SHP77 (cell line): ENCODE data around the gene CLDN5.

ENCODE experiments used
- DNase-seq, 2 experiments: peaks; one replicate each; lab custom pipeline; 2025; lab: John Stamatoyannopoulos, UW

Gene CLDN5

DNA sequence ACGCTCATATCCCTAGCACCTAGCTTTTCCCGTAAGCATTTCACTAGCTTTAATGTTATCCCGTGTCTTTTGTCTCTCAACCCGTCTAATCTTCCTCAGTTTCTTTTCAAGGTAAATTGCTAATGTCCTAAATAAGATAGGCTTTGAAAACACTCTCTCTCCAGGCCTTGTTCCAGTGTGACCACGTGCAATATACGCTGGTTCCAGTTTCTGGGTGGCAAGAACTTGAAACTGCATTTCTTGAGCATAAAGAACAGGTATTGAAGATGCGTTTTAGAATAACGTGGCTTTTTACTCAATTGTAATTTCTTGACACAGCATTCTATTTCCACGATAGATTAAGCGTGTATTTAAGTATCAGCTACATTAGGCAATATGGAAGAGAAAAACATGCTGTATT lies 43.4 kb downstream of the CLDN5 start:
- no peak for DNase-seq

- DNase-seq: no peak
Observed at GRCh38 chr22:19480173-19480568, 44.0 kb downstream of the CLDN5 start.

DNA sequence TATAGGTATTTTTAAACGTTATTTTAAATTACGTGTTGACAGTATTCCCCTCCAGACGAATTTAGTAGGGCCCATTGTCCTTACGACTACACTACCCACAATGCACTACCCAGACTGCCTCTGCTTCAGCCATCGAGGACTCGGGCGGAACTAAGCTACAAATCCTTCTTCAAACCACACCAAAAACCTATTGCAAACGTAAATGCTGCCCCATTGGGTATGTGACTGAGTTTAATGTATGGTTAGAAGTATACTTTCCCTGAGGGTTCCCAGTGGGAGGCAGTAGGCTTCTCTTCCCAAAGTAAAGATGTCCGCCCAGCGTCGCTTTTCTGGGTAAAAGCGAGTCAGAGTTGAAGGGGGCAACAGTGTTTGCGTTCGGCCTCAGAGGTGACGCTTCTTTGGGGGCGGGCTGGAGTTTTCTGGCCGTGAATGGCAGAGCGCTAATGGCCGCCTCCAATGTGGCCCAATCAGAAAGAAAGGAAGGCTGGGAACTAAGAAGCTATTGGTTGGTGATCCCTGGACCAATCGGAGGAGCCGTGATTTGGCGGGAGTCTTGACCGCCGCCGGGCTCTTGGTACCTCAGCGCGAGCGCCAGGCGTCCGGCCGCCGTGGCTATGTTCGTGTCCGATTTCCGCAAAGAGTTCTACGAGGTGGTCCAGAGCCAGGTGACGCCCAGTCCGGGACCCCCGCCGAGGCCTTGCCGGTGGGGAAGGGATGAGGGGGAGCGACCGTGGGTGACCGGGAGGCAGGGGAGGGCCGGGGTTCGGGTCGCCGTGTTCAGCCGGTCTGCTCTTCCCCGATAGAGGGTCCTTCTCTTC lies 44.6 kb downstream of the CLDN5 start, which contains the start of gene CDC45:
CDC45 (plus strand) TSS at position 566 of the 818 bp plus-strand sequence; CDS start at position 615, 49 bp downstream.
- DNase-seq: peak; percentile 97 to 98

DNA sequence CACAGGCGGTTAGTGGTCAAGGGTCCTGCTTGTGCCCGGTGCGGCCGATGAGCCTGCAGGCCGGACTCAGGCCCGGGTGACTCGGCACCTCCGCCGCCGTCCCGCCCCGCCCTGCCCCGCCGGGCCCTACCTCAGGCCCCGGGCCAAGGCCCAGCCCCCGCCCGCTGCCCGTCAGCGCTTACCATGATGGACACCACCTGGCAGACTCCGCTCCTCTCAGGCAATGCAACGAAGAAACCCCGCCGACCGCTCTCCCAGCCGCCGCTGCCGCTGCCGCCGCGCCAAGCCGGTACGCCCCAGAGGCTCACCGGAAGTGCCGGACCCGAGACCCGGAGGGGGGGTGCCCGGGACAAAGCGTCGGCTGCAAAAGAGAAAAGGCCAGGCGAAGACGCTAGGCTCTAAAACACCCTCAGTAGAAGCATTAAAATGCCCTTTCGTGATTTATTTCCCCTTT lies 45.3 kb downstream of the CLDN5 start, which contains the start of gene UFD1:
UFD1 (minus strand) TSS at position 293 of the 454 bp plus-strand sequence; CDS start at position 185, 108 bp downstream.
- DNase-seq: peak; percentile 78 to 80

DNA sequence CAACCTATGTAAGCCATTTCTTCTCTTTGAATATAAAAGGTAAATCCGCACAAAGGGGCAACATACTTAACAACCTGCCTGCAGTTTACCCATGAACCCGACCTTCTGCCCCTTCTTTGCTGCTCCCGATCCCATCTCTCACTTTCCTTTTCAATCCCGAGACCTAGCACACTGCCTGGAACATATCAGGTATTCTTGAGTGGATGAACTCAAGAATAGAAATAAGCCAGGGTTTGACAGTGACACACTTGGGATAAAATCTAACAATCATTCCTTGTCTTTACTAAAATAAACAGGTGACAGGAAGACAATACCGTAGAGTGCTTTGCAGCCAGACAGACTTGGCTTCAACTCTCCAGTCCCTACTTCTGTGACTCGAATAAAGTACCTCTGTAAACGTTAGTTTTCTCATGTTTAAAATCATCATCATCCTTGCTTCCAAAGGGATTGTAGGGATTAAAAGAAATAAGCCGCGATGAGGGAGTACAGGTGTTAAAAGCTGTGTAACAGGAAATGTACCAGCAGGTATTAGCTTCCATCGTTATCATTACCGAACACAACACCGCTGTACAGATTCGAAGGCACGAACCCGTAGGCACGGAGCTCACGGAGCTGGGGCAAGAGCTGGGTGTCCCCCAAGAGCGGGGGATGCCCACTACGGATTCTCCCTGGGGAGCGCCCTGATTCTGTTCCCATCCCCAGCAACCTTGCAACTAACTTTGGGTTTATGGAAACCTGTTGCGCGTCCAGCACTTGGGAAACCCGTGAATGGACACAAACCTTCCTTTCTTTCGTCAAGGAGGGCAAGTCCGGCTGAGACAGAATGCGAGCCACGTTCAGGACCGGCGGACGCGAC lies 45.9 kb downstream of the CLDN5 start:
- DNase-seq: no peak

- no peak for DNase-seq
Observed at GRCh38 chr22:19477321-19478044, 46.7 kb downstream of the CLDN5 start.

DNA sequence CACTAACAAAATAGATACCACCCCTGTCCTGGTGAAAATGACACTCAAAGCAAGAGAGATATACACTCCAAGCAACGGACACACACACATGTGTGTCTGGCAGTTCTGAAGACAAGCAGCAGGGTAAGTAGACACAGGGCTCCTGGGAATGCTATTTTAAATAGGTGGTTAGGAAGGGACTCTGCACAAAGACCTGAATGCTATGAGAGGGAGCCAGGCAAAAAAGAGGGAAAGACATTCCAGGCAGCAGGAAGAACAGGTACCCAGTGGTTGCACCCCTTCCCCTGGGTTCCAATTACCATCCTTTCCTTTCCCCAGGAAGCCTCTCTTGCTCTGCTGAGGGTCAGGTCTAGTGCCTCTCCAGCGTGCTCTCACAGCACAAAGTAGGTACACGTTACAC lies 48.2 kb downstream of the CLDN5 start:
- DNase-seq: no peak

DNA sequence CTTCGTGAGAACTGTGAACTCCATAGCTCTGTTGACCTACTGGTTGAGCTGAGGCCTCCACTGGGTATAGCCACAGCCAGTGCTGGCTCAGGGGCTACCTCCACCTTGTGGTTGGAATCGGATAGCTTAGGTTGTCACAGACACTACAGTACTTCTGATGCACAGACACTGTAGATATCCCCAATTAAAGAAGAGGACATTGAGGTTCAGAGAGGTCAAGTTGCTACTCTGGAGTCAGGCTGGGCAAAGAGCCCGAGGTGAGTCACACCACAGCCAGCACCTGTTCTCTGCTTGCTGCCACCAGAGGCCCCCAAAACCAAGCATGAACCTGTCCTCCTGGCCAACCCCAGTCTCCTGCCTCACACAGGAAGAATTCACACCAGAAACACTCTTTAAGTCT lies 50.6 kb downstream of the CLDN5 start:
- no peak for DNase-seq
